Renal pelvis (tissue), 4 donors: ENCODE results near the gene KCNG2. TPM values are rescaled to one million over a fixed set of nuclear protein-coding genes. Genes with fewer than 3 reads are reported as not detected.

ENCODE experiments used
- DNase-seq: peaks from one replicate; pipeline ENCODE4 v3.0.0-alpha.2; 2013
- polyA plus RNA-seq, 3 donors: library from polyadenylated mRNA; unstranded; fragments of 120-200 nt; gene quantifications; one replicate each; pipeline ENCODE4 v1.2.1, GENCODE V29; 2013; ENCODE audit not compliant: insufficient read length in 3 of 3

The KCNG2 gene
- polyA plus RNA-seq, 3 donors = 0.33 to 0.71 (median 0.39) TPM

- DNase-seq = no peak
Measured at GRCh38 chr18:79768745-79769144, 29.0 kb upstream of the KCNG2 start.

GRCh38 chr18:79769698-79770500 lies 27.8 kb upstream of the KCNG2 start:
- no peak for DNase-seq

- DNase-seq = no peak
Measured at GRCh38 chr18:79770501-79770815, 27.3 kb upstream of the KCNG2 start.

GRCh38 chr18:79770826-79771225 lies 26.9 kb upstream of the KCNG2 start:
- no peak for DNase-seq

GRCh38 chr18:79771446-79772107 lies 26.2 kb upstream of the KCNG2 start:
- DNase-seq = no peak

GRCh38 chr18:79772108-79772864 lies 25.5 kb upstream of the KCNG2 start:
- DNase-seq = no peak

- no peak for DNase-seq
Measured at GRCh38 chr18:79772865-79773696, 24.7 kb upstream of the KCNG2 start.

- no peak for DNase-seq
Measured at GRCh38 chr18:79774111-79774510, 23.6 kb upstream of the KCNG2 start.

- no peak for DNase-seq
Measured at GRCh38 chr18:79775441-79776221, 22.1 kb upstream of the KCNG2 start.

- no peak for DNase-seq
Measured at GRCh38 chr18:79776674-79777073, 21.1 kb upstream of the KCNG2 start.

GRCh38 chr18:79778291-79778791 lies 19.4 kb upstream of the KCNG2 start:
- DNase-seq = no peak

- DNase-seq = no peak
Measured at GRCh38 chr18:79779021-79779699, 18.6 kb upstream of the KCNG2 start.

- no peak for DNase-seq
Measured at GRCh38 chr18:79779700-79780190, 18.0 kb upstream of the KCNG2 start.

GRCh38 chr18:79780547-79780946 lies 17.2 kb upstream of the KCNG2 start:
- no peak for DNase-seq

- no peak for DNase-seq
Measured at GRCh38 chr18:79781331-79781941, 16.3 kb upstream of the KCNG2 start.

- DNase-seq = no peak
Measured at GRCh38 chr18:79782566-79783308, 15.0 kb upstream of the KCNG2 start.

- DNase-seq = no peak
Measured at GRCh38 chr18:79784071-79784913, 13.4 kb upstream of the KCNG2 start.
